ENCODE data around the gene PID1. TPM values are rescaled to one million over a fixed set of nuclear protein-coding genes. Genes with fewer than 3 reads are reported as not detected.

PID1 gene
- total RNA-seq, 2 experiments from 2014 or later = not detected

- H3K9me3 ChIP-seq (ENCODE audit: low read length) = no peaks in the 10 kb centered on the region
- no peak for DNase-seq (ENCODE audit: low spot score)
- POLR2A ChIA-PET = interaction anchor here (0.7 to 0.9 kb wide), 2 partner anchors 69 to 412 kb away, joined by 3 to 5 read pairs; no protein-coding TSS in a partner anchor
Observed at GRCh38 chr2:229178117-229178516, 93.0 kb downstream of the PID1 start.

DNA sequence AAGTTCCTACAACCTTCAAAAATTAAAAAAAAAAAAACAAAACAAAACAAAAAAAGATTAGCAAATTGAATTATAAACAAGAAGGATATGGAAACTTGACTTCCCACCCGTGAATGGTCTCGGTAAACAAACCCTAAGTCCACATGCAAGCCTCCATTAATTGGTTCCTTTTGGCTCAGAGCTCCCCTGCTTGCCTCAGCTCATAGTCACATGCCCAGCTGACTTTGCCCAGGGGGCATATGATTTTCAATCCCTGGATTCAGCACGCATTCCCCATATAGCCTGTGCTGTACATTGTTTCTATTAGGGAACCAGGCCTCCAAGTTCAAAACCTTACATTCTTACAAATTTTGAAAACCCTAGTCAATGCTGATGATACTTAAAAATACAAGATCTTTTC, 95.0 kb downstream of the PID1 start:
- H3K4me2 ChIP-seq (ENCODE audit: low read length) = no peak overlapping the region
- H4K20me1 ChIP-seq (ENCODE audit: insufficient read depth, low read length) = no peaks in the 10 kb centered on the region
- POLR2A ChIA-PET = interaction anchor here (0.7 kb wide), 1 partner anchor 478 kb away, joined by 3 read pairs; no protein-coding TSS in a partner anchor

More at GRCh38 chr2:229178117-229178516, 93.0 kb downstream of the PID1 start:
- Histone ChIP-seq H3K4me2 (ENCODE audit: low read length) (no peak overlapping the region), H3K79me2 (ENCODE audit: insufficient read depth, low read depth, low read length) (no peaks in the 10 kb centered on the region), H3K36me3 (ENCODE audit: insufficient read depth, low read length) (no peaks in the 10 kb centered on the region), H2AFZ (ENCODE audit: low read length) (no peak overlapping the region), H4K20me1 (ENCODE audit: insufficient read depth, low read length) (no peaks in the 10 kb centered on the region), H3K9me2 (ENCODE audit: insufficient read depth, low read length) (no peaks in the 10 kb centered on the region), H3K4me3 (ENCODE audit: low read depth, low read length, poor library complexity, severe bottlenecking) (no peak overlapping the region), H3K27ac (ENCODE audit: low read depth, low read length, poor library complexity, severe bottlenecking) (no peak overlapping the region), H3K4me1 (ENCODE audit: insufficient read depth, low read length, poor library complexity, severe bottlenecking) (no peaks in the 10 kb centered on the region)
- TF ChIP-seq CTCF (conservative IDR thresholded peaks at IDR 0.05; ENCODE audit: low read length) (no peak), EZH2phosphoT487 (IDR thresholded peaks at IDR 0.05; ENCODE audit: borderline replicate concordance, low read depth, low read length) (no peak)
- CTCF ChIA-PET (ENCODE audit: unreplicated experiment) = no interaction called here
- no TSS peak for BruUV-seq (replicated peaks)
- intact Hi-C loops (cut with micrococcal nuclease; ENCODE audit: unreplicated experiment) = no loop called here

More for the DNA sequence above, 95.0 kb downstream of the PID1 start:
- H3K36me3 ChIP-seq (ENCODE audit: insufficient read depth, low read length) = no peaks in the 10 kb centered on the region
- TF ChIP-seq CTCF (conservative IDR thresholded peaks at IDR 0.05; ENCODE audit: low read length) (no peak), EZH2phosphoT487 (IDR thresholded peaks at IDR 0.05; ENCODE audit: borderline replicate concordance, low read depth, low read length) (no peak)
- no peak overlapping the region for H3K4me3 ChIP-seq (ENCODE audit: low read depth, low read length, poor library complexity, severe bottlenecking)
- H2AFZ ChIP-seq (ENCODE audit: low read length) = no peak overlapping the region
- H3K4me1 ChIP-seq (ENCODE audit: insufficient read depth, low read length, poor library complexity, severe bottlenecking) = no peaks in the 10 kb centered on the region
- no peak for DNase-seq (ENCODE audit: low spot score)
- CTCF ChIA-PET (ENCODE audit: unreplicated experiment) = no interaction called here
- intact Hi-C loops (cut with micrococcal nuclease; ENCODE audit: unreplicated experiment) = no loop called here
- no peaks in the 10 kb centered on the region for H3K9me2 ChIP-seq (ENCODE audit: insufficient read depth, low read length)
- H3K9me3 ChIP-seq (ENCODE audit: low read length) = no peaks in the 10 kb centered on the region
- H3K79me2 ChIP-seq (ENCODE audit: insufficient read depth, low read depth, low read length) = no peaks in the 10 kb centered on the region
- H3K27ac ChIP-seq (ENCODE audit: low read depth, low read length, poor library complexity, severe bottlenecking) = no peak overlapping the region
- no TSS peak for BruUV-seq (replicated peaks)

Measured in OCI-LY7 (cell line).